ENCODE data around the gene TREX2.

TREX2 gene

GRCh38 chrX:153410373-153410772 is 35.5 kb downstream of the TREX2 start:
- no peak for FAIRE-seq
- TF ChIP-seq CTCF (IDR thresholded peaks at IDR 0.05; ENCODE audit: insufficient read depth, missing control alignments) = no peak
- no peak for DNase-seq (ENCODE audit: insufficient read length, low spot score)

DNA sequence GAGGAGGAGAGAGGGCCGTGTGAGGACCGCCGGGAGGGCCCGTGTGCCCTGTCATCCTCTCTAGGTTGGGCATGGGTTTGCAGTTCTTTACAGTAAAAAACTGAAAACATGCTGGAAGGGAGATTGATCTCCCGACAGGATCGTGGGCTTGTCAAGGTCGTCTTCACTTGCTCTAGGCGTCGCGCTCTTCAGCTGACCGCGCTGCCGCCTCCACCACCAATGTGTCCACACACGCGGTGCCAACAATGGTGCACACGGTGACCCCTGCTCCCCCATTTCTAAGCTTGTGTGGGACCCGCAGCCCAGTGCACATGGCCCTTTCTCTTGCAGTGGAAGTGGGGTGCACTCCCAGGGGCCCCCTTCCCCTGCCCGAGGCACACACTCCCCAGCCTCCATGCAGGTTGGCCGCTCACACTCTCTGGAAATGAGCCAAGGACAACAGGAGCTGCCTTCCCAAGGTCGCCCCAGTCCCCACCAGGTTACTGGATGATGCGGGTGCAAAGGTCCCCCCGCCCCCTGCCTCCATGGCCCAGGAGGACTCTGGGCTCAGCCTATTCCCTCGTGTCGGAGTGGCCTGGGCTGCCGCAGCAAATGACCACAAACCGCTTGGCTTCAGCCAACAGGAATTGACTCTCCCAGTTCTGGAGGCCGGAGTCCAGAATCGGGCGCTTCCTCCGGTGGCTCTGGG is 36.3 kb downstream of the TREX2 start:
- no peak for TF ChIP-seq CTCF (IDR thresholded peaks at IDR 0.05; ENCODE audit: insufficient read depth, missing control alignments)
- DNase-seq (ENCODE audit: insufficient read length, low spot score) = no peak
- FAIRE-seq = no peak

DNA sequence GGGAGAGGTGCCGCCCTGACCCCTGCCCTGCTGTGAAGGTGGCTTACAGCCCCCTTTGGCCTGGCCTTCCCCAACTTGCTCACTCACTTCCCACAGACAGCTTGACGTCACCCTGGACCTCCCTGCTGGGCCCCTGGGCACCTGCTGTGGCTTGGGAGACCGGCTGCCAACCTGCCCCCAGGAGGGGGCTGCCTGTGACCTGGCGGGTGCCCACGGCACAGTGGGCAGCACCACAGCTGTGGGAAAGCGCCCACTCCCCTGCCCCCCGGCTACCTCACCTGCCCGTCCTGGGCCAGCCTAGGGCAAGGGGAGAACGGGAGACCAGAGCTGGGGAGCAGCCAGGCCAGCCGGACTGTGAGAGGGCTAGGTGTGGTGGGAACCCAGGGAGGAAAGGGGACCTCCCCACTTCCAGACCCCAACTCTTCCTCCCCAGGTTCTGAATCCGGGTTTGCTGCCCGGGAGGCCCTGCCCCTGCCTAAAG is 36.9 kb downstream of the TREX2 start:
- no peak for TF ChIP-seq CTCF (IDR thresholded peaks at IDR 0.05; ENCODE audit: insufficient read depth, missing control alignments)
- FAIRE-seq (no peak), DNase-seq (ENCODE audit: insufficient read length, low spot score) (no peak)

- TF ChIP-seq CTCF (IDR thresholded peaks at IDR 0.05; ENCODE audit: insufficient read depth, missing control alignments) = no peak
- FAIRE-seq = no peak
These were observed 37.6 kb downstream of the TREX2 start for GRCh38 chrX:153408221-153408721.

DNA sequence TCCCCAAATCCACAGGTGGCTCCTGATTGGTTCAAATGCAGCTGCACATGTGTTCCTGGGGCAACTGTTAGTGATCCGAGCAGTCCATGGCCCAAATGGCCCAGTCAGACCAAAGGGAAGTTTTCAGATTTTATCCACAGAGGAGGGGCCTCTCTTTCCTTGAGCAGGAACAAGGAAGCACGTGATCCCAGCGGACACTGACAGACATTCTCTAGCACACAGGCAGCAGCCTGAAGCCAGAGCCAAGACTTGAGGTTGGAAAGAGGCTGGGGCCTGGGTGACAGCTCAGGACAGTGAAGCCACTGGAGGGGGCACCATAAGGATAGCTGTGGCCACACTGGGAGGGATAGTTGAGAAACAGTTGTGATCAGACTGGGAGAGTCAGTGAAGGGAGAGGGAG is 38.1 kb downstream of the TREX2 start:
- TF ChIP-seq CTCF (IDR thresholded peaks at IDR 0.05; ENCODE audit: insufficient read depth, missing control alignments) = no peak
- FAIRE-seq (no peak), DNase-seq (ENCODE audit: insufficient read length, low spot score) (no peak)

More at GRCh38 chrX:153408221-153408721, 37.6 kb downstream of the TREX2 start:
- no peak for DNase-seq (ENCODE audit: insufficient read length, low spot score)

- TF ChIP-seq CTCF (IDR thresholded peaks at IDR 0.05; ENCODE audit: insufficient read depth, missing control alignments) = no peak
- DNase-seq (ENCODE audit: insufficient read length, low spot score) (no peak), FAIRE-seq (no peak)
These were observed 39.0 kb downstream of the TREX2 start for GRCh38 chrX:153406903-153407302.

GRCh38 chrX:153406011-153406410 is 39.8 kb downstream of the TREX2 start:
- DNase-seq (ENCODE audit: insufficient read length, low spot score) = no peak
- no peak for FAIRE-seq
- no peak for TF ChIP-seq CTCF (IDR thresholded peaks at IDR 0.05; ENCODE audit: insufficient read depth, missing control alignments)

Measured in D721Med (cell line).